SK-N-SH (cell line): ENCODE data around the gene PDE6G. TPM values are rescaled to one million over a fixed set of nuclear protein-coding genes. Genes with fewer than 3 reads are reported as not detected.

Experiments used
- CTCF ChIA-PET: fragments of 300-600, 350-600 bp; formaldehyde crosslinking; extraction: SDS; loops from one replicate; lab custom pipeline; 2021; lab: Yijun Ruan, JAX
- POLR2A ChIA-PET: fragments of 350-600 bp; sonication (Branson Sonifier 250); formaldehyde crosslinking; extraction: SDS; loops from one replicate; lab custom pipeline; 2020; ENCODE audit warnings: antibody characterized with exemption, inconsistent platforms; lab: Yijun Ruan, JAX
- DNase-seq: peaks from one replicate; pipeline ENCODE4 v3.0.0; 2012
- H2AFZ ChIP-seq: fragments of 200-600 bp; sonication (generic); 2 replicates; pipeline ENCODE4 v1.8.1; 2016; ENCODE audit warnings: antibody characterized with exemption, mild to moderate bottlenecking, low read depth
- H3F3A ChIP-seq: fragments of 200-600 bp; sonication (generic); replicated peaks from 2 replicates; pipeline ENCODE3; 2016; ENCODE audit warnings: antibody characterized with exemption, mild to moderate bottlenecking; ENCODE audit not compliant: insufficient read depth
- H3K27ac ChIP-seq, 2 experiments: fragments of 200-500 bp in 1 of 2; fragments of 200-600 bp in 1 of 2; sonication (Bioruptor generic) in 1 of 2; sonication (generic), shearing (Covaris generic) in 1 of 2; 2 replicates each; pipeline versions ENCODE4 v1.5.1 to v1.6.1; 2014 to 2016; ENCODE audit warnings: low read depth in 2 of 2, inconsistent platforms in 1 of 2, low read length in 1 of 2, mild to moderate bottlenecking in 1 of 2, mixed read lengths in 1 of 2
- H3K27me3 ChIP-seq: fragments of 200-600 bp; sonication (generic), shearing (Covaris generic); 2 replicates; pipeline ENCODE4 v1.6.1; 2016; ENCODE audit warnings: mixed run types; ENCODE audit not compliant: insufficient read depth
- H3K36me3 ChIP-seq, 2 experiments: fragments of 200-500 bp in 1 of 2; fragments of 200-600 bp in 1 of 2; sonication (Bioruptor generic) in 1 of 2; sonication (generic) in 1 of 2; replicated peaks in 1 of 2; 2 replicates each; pipeline versions ENCODE3 to v1.5.1; 2014 to 2016; ENCODE audit warnings: low read length in 1 of 2, mild to moderate bottlenecking in 1 of 2; ENCODE audit not compliant: insufficient read depth in 2 of 2, control insufficient read depth in 1 of 2
- H3K4me1 ChIP-seq, 2 experiments: fragments of 200-500 bp in 1 of 2; fragments of 200-600 bp in 1 of 2; sonication (Bioruptor generic) in 1 of 2; sonication (generic), shearing (Covaris generic) in 1 of 2; 2 replicates each; pipeline versions ENCODE4 v1.5.1 to v1.6.1; 2014 to 2016; ENCODE audit warnings: low read depth in 1 of 2, low read length in 1 of 2, mixed run types in 1 of 2; ENCODE audit not compliant: insufficient read depth in 2 of 2, control insufficient read depth in 1 of 2
- H3K4me2 ChIP-seq: fragments of 200-600 bp; sonication (generic), shearing (Covaris generic); 2 replicates; pipeline ENCODE4 v1.6.1; 2017; ENCODE audit warnings: mixed run types
- H3K4me3 ChIP-seq, 2 experiments: fragments of 200-500 bp in 1 of 2; fragments of 200-600 bp in 1 of 2; sonication (Bioruptor generic) in 1 of 2; sonication (generic), shearing (Covaris generic) in 1 of 2; 2 replicates each; pipeline versions ENCODE4 v1.5.1 to v1.8.1; 2014 to 2016; ENCODE audit warnings: low read depth in 2 of 2, inconsistent platforms in 1 of 2, low read length in 1 of 2, mild to moderate bottlenecking in 1 of 2, mixed read lengths in 1 of 2, moderate library complexity in 1 of 2
- H3K79me2 ChIP-seq: fragments of 200-600 bp; sonication (generic); 2 replicates; pipeline ENCODE4 v1.8.1; 2017; ENCODE audit warnings: mild to moderate bottlenecking; ENCODE audit not compliant: insufficient read depth
- H3K9ac ChIP-seq: fragments of 200-600 bp; sonication (generic); 2 replicates; pipeline ENCODE4 v1.6.1; 2017; ENCODE audit warnings: mixed run types
- H3K9me2 ChIP-seq: fragments of 200-600 bp; sonication (generic); 2 replicates; pipeline ENCODE4 v1.6.1; 2017; ENCODE audit warnings: mixed run types
- H3K9me3 ChIP-seq: fragments of 200-600 bp; sonication (generic); 2 replicates; pipeline ENCODE4 v1.6.1; 2017; ENCODE audit warnings: mixed run types, mild to moderate bottlenecking, moderate library complexity
- H4K20me1 ChIP-seq: fragments of 200-600 bp; sonication (generic); 2 replicates; pipeline ENCODE4 v1.6.1; 2017; ENCODE audit warnings: mild to moderate bottlenecking, mixed run types; ENCODE audit not compliant: insufficient read depth
- ELF1 ChIP-seq: IDR thresholded peaks from 2 replicates; pipeline ENCODE4 v1.4.0; 2012
- EP300 ChIP-seq, 2 experiments: IDR thresholded peaks; 2 replicates each; pipeline versions ENCODE4 v1.4.0 to v1.6.1; 2012; ENCODE audit warnings: borderline replicate concordance in 1 of 2, low read depth in 1 of 2, low read length in 1 of 2
- EZH2phosphoT487 ChIP-seq: fragments of 200-600 bp; sonication (generic); IDR thresholded peaks from 2 replicates; pipeline ENCODE4 v1.6.1; 2017; ENCODE audit warnings: low read depth, mixed run types, mild to moderate bottlenecking, antibody characterized with exemption, moderate library complexity, borderline replicate concordance
- FOSL2 ChIP-seq: IDR thresholded peaks from 2 replicates; pipeline ENCODE4 v1.4.0; 2012; ENCODE audit warnings: low read depth, mild to moderate bottlenecking, moderate library complexity, borderline replicate concordance
- FOXJ3 ChIP-seq: sonication (generic); formaldehyde crosslinking; IDR thresholded peaks from 2 replicates; pipeline ENCODE4 v1.5.1; 2020; ENCODE audit warnings: mild to moderate bottlenecking, missing genetic modification reagents
- FOXM1 ChIP-seq: IDR thresholded peaks from 2 replicates; pipeline ENCODE4 v1.4.0; 2012; ENCODE audit warnings: low read depth, mild to moderate bottlenecking
- GABPA ChIP-seq: IDR thresholded peaks from 2 replicates; pipeline ENCODE4 v1.4.0; 2012; ENCODE audit warnings: low read depth, mild to moderate bottlenecking
- JUND ChIP-seq: IDR thresholded peaks from 2 replicates; pipeline ENCODE4 v1.4.0; 2012
- MEF2A ChIP-seq: IDR thresholded peaks from 2 replicates; pipeline ENCODE4 v1.4.0; 2012; ENCODE audit warnings: low read depth, borderline replicate concordance
- MXI1 ChIP-seq: IDR thresholded peaks from 2 replicates; pipeline ENCODE4 v1.6.1; 2012; ENCODE audit warnings: mild to moderate bottlenecking, low read depth, low read length, improper control_type of control experiment
- NFIC ChIP-seq: IDR thresholded peaks from 2 replicates; pipeline ENCODE4 v1.4.0; 2012; ENCODE audit warnings: borderline replicate concordance
- NRF1 ChIP-seq: IDR thresholded peaks from 2 replicates; pipeline ENCODE4 v1.6.1; 2012; ENCODE audit warnings: low read depth, mild to moderate bottlenecking, low read length
- RCOR1 ChIP-seq: fragments of 150-350 bp; IDR thresholded peaks from 2 replicates; pipeline ENCODE4 v1.6.1; 2017; ENCODE audit warnings: antibody characterized with exemption, low read length
- SMC3 ChIP-seq: IDR thresholded peaks from 2 replicates; pipeline ENCODE4 v1.6.1; 2012; ENCODE audit warnings: low read depth, low read length, improper control_type of control experiment
- TAF1 ChIP-seq: IDR thresholded peaks from 2 replicates; pipeline ENCODE4 v1.6.1; 2012; ENCODE audit warnings: low read depth, mild to moderate bottlenecking, low read length, moderate library complexity, borderline replicate concordance
- TEAD4 ChIP-seq: IDR thresholded peaks from 2 replicates; pipeline ENCODE4 v1.4.0; 2012; ENCODE audit warnings: mild to moderate bottlenecking, borderline replicate concordance; ENCODE audit not compliant: insufficient read depth
- ZBTB33 ChIP-seq: IDR thresholded peaks from 2 replicates; pipeline ENCODE4 v1.4.0; 2012; ENCODE audit warnings: low read depth, borderline replicate concordance
- WGBS: methylation state at CpG from one replicate; pipeline ENCODE4 v1.1.6; 2017; ENCODE audit warnings: low lambda C conversion rate; 5-methylcytosine and 5-hydroxymethylcytosine counted together
- polyA plus RNA-seq, 3 experiments: library from polyadenylated mRNA; depleted of rRNA; stranded (reverse); fragments of >200 nt; gene quantifications; 2 replicates each; pipeline ENCODE4 v1.2.3, GENCODE V29; 2012
- TF ChIP-seq, protein P1 (sequence below): fragments of 150-350 bp; IDR thresholded peaks from 2 replicates; pipeline ENCODE4 v1.6.1; 2016; ENCODE audit warnings: mild to moderate bottlenecking, low read depth, low read length

PDE6G gene
- polyA plus RNA-seq, 1 of the 3 experiments (the other 2 are of a cell fraction) = 5.0 TPM

- ChIA-PET POLR2A (interaction anchor here (0.6 kb wide), 1 partner anchor 66 kb away, joined by 4 read pairs; no protein-coding TSS in a partner anchor), CTCF (no interaction called here)
- Histone ChIP-seq H3K4me2 (no peak overlapping the region), H3K27ac (no peak overlapping the region), H3K4me1 (peaks cover 0 to 5% of the 10 kb centered on the region in 2 experiments; a peak in 3 of 4 replicates), H3K4me3 (no peak overlapping the region), H3F3A (peaks cover 3% of the 10 kb centered on the region), H3K36me3 (no peaks in the 10 kb centered on the region), H3K9ac (no peak overlapping the region), H3K9me3 (peaks cover 3% of the 10 kb centered on the region; the same call in 1 of the 2 replicates), H2AFZ (no peak overlapping the region), H3K9me2 (no peaks in the 10 kb centered on the region), H3K27me3 (no peaks in the 10 kb centered on the region; the same call in 1 of the 2 replicates), H4K20me1 (no peaks in the 10 kb centered on the region), H3K79me2 (no peaks in the 10 kb centered on the region)
- TF ChIP-seq FOXM1 (no peak), MXI1 (no peak), RCOR1 (no peak), EZH2phosphoT487 (no peak), ZBTB33 (no peak), NRF1 (no peak), ELF1 (no peak), FOXJ3 (no peak), TEAD4 (no peak), NFIC (no peak), MEF2A (no peak), EP300 (IDR thresholded peaks at IDR 0.05; ENCODE audit: borderline replicate concordance in 1 of 2, low read depth in 1 of 2, low read length in 1 of 2) (no peak), FOSL2 (no peak), GABPA (no peak), SMC3 (no peak), JUND (no peak), TAF1 (no peak)
- TF ChIP-seq, protein P1, sequence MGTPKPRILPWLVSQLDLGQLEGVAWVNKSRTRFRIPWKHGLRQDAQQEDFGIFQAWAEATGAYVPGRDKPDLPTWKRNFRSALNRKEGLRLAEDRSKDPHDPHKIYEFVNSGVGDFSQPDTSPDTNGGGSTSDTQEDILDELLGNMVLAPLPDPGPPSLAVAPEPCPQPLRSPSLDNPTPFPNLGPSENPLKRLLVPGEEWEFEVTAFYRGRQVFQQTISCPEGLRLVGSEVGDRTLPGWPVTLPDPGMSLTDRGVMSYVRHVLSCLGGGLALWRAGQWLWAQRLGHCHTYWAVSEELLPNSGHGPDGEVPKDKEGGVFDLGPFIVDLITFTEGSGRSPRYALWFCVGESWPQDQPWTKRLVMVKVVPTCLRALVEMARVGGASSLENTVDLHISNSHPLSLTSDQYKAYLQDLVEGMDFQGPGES = no peak
- no peak for DNase-seq
- WGBS = 90% methylated on average over 21 of the region's 29 CpGs
These were observed 11.1 kb downstream of the PDE6G start for GRCh38 chr17:81644976-81645952.
